HCT116 (cell line): ENCODE measurements around the gene TOPAZ1. TPM values are rescaled to one million over a fixed set of nuclear protein-coding genes. Genes with fewer than 3 reads are reported as not detected.

Experiments
- ATAC-seq: fragments of 200-7000 bp; cut with Tn5 transposase; 2 replicates; pipeline ENCODE4 v1.9.1; 2020; ENCODE audit warnings: mild to moderate bottlenecking, moderate library complexity
- BruUV-seq: library from RNA; stranded (reverse); fragments of 400-500 nt; replicated peaks from 2 replicates; lab custom pipeline; 2021; lab: Mats Ljungman, UMichigan
- CTCF ChIA-PET: fragments of 300-600 bp; sonication (Branson Sonifier 250); formaldehyde crosslinking; loops from one replicate; lab custom pipeline; 2021; ENCODE audit warnings: antibody characterized with exemption; lab: Charles Lee
- POLR2A ChIA-PET: fragments of 300-600, 350-600 bp; sonication (Branson Sonifier 250); formaldehyde crosslinking; loops from one replicate; lab custom pipeline; 2021; ENCODE audit warnings: antibody characterized with exemption; lab: Charles Lee
- RAD21 ChIA-PET, 2 experiments: fragments of 300-600 bp; sonication (Branson Sonifier 250); formaldehyde crosslinking; loops; one replicate each; lab custom pipeline; 2023; ENCODE audit warnings: low total read pairs in 2 of 2; ENCODE audit not compliant: uncharacterized antibody in 2 of 2, unreplicated experiment in 2 of 2, low non-redundant PET in 1 of 2; lab: Charles Lee
- DNase-seq: peaks from one replicate; pipeline ENCODE4 v3.0.0-alpha.2; 2010; ENCODE audit warnings: low read depth, low spot score
- H2AFZ ChIP-seq: fragments of 200-600 bp; shearing (Covaris generic), sonication (generic); 2 replicates; pipeline ENCODE4 v1.6.1; 2017; ENCODE audit warnings: low read depth, mixed run types, mixed read lengths, antibody characterized with exemption, low read length; ENCODE audit not compliant: poor library complexity, severe bottlenecking
- H3K27ac ChIP-seq: 2 replicates; pipeline ENCODE4 v1.5.1; 2012; ENCODE audit warnings: low read depth, low read length
- H3K27me3 ChIP-seq: fragments of 200-600 bp; sonication (generic); 2 replicates; pipeline ENCODE4 v1.6.1; 2016; ENCODE audit warnings: mixed run types, low read length, mixed read lengths; ENCODE audit not compliant: insufficient read depth
- H3K36me3 ChIP-seq, 2 experiments: fragments of 200-500 bp in 1 of 2; fragments of 200-600 bp in 1 of 2; sonication (Bioruptor generic) in 1 of 2; sonication (generic) in 1 of 2; 2 replicates each; pipeline versions ENCODE4 v1.5.1 to v1.6.1; 2014 to 2016; ENCODE audit warnings: low read length in 2 of 2, inconsistent platforms in 1 of 2, mixed read lengths in 1 of 2, mixed run types in 1 of 2; ENCODE audit not compliant: insufficient read depth in 2 of 2, control insufficient read depth in 1 of 2
- H3K4me1 ChIP-seq, 2 experiments: fragments of 200-600 bp in 1 of 2; sonication (generic) in 1 of 2; 2 replicates each; pipeline versions ENCODE4 v1.5.1 to v1.6.1; 2012 to 2017; ENCODE audit warnings: low read length in 2 of 2, inconsistent platforms in 1 of 2, mild to moderate bottlenecking in 1 of 2, mixed read lengths in 1 of 2, mixed run types in 1 of 2, moderate library complexity in 1 of 2; ENCODE audit not compliant: insufficient read depth in 2 of 2, control insufficient read depth in 1 of 2
- H3K4me2 ChIP-seq: fragments of 200-600 bp; sonication (generic); 2 replicates; pipeline ENCODE4 v1.6.1; 2017; ENCODE audit warnings: mixed run types, low read length, mixed read lengths
- H3K4me3 ChIP-seq, 2 experiments: fragments of 200-600 bp in 1 of 2; sonication (generic) in 1 of 2; replicated peaks in 1 of 2; 2 replicates each; pipeline ENCODE4 v1.5.1; 2011 to 2016; ENCODE audit warnings: low read length in 2 of 2, control low read depth in 1 of 2, low read depth in 1 of 2, mild to moderate bottlenecking in 1 of 2, mixed read lengths in 1 of 2, mixed run types in 1 of 2
- H3K79me2 ChIP-seq: fragments of 200-600 bp; sonication (generic); 2 replicates; pipeline ENCODE4 v1.6.1; 2017; ENCODE audit warnings: mild to moderate bottlenecking, mixed run types, low read length, moderate library complexity, mixed read lengths; ENCODE audit not compliant: insufficient read depth
- H3K9ac ChIP-seq: fragments of 200-600 bp; sonication (generic); 2 replicates; pipeline ENCODE4 v1.6.1; 2016; ENCODE audit warnings: low read length, mixed read lengths
- H3K9me2 ChIP-seq: fragments of 200-600 bp; sonication (generic), shearing (Covaris generic); 2 replicates; pipeline ENCODE4 v1.6.1; 2017; ENCODE audit warnings: mixed run types, mild to moderate bottlenecking, moderate library complexity; ENCODE audit not compliant: insufficient read depth
- H3K9me3 ChIP-seq, 2 experiments: fragments of 200-500 bp in 1 of 2; fragments of 200-600 bp in 1 of 2; sonication (Bioruptor generic) in 1 of 2; sonication (generic) in 1 of 2; 2 replicates each; pipeline ENCODE4 v1.6.1; 2014 to 2017; ENCODE audit warnings: low read length in 2 of 2, mixed read lengths in 2 of 2, inconsistent platforms in 1 of 2, low read depth in 1 of 2, mild to moderate bottlenecking in 1 of 2, mixed run types in 1 of 2, moderate library complexity in 1 of 2; ENCODE audit not compliant: control insufficient read depth in 1 of 2, insufficient read depth in 1 of 2
- H4K20me1 ChIP-seq: fragments of 200-600 bp; sonication (generic), shearing (Covaris generic); 2 replicates; pipeline ENCODE4 v1.6.1; 2017; ENCODE audit warnings: mixed run types, mild to moderate bottlenecking, moderate library complexity; ENCODE audit not compliant: insufficient read depth
- ATF3 ChIP-seq: IDR thresholded peaks from 2 replicates; pipeline ENCODE4 v1.6.1; 2012
- CEBPB ChIP-seq: IDR thresholded peaks from 2 replicates; pipeline ENCODE4 v1.6.1; 2012; ENCODE audit warnings: low read depth
- EGR1 ChIP-seq: IDR thresholded peaks from 2 replicates; pipeline ENCODE4 v1.6.1; 2012; ENCODE audit warnings: low read depth
- POLR2AphosphoS5 ChIP-seq: IDR thresholded peaks from 2 replicates; pipeline ENCODE4 v1.6.1; 2011; ENCODE audit warnings: mild to moderate bottlenecking, low read depth, low read length, moderate library complexity
- RAD21 ChIP-seq: IDR thresholded peaks from 2 replicates; pipeline ENCODE4 v1.6.1; 2012; ENCODE audit warnings: low read depth, mild to moderate bottlenecking
- SIN3A ChIP-seq: IDR thresholded peaks from 2 replicates; pipeline ENCODE4 v1.6.1; 2012; ENCODE audit warnings: low read depth
- SRF ChIP-seq: IDR thresholded peaks from 2 replicates; pipeline ENCODE4 v1.6.1; 2012; ENCODE audit warnings: low read depth
- YY1 ChIP-seq: IDR thresholded peaks from 2 replicates; pipeline ENCODE4 v1.6.1; 2011; ENCODE audit warnings: low read length, low read depth, moderate library complexity, mild to moderate bottlenecking; ENCODE audit not compliant: insufficient replicate concordance; ENCODE audit errors: extremely low read depth
- ZFX ChIP-seq: fragments of 450-650 bp; IDR thresholded peaks from 2 replicates; pipeline ENCODE4 v1.6.1; 2017
- ZNF274 ChIP-seq: fragments of 200-500 bp; sonication (Bioruptor generic); IDR thresholded peaks from 2 replicates; pipeline ENCODE4 v1.6.1; 2014; ENCODE audit warnings: mild to moderate bottlenecking, low read depth, low read length, inconsistent platforms
- intact Hi-C: fragments of 100-400 bp; cut with micrococcal nuclease; formaldehyde crosslinking; loops from 2 replicates; pipeline ENCODE4 v1.10.0; 2022
- total RNA-seq: library from RNA; stranded (reverse); gene quantifications from one replicate; pipeline ENCODE4 v1.2.1, GENCODE V29; 2021; ENCODE audit not compliant: unreplicated experiment

TOPAZ1 gene
- total RNA-seq, 1 experiment from 2014 or later: not detected

GRCh38 chr3:44338828-44339127 lies 97.1 kb downstream of the TOPAZ1 start:
- DNase-seq (no peak), ATAC-seq (no peak)
- H3K27ac ChIP-seq: peak overlapping the region; percentile 84
- peaks cover 7 to 21% of the 10 kb centered on the region in 2 experiments; a peak in 3 of 4 replicates for H3K4me1 ChIP-seq
- H3K27me3 ChIP-seq: no peaks in the 10 kb centered on the region; the same call in 1 of the 2 replicates
- peak overlapping the region; percentile 61 for H2AFZ ChIP-seq
- no peaks in the 10 kb centered on the region for H3K36me3 ChIP-seq
- ChIA-PET RAD21 (no interaction called here), POLR2A (interaction anchor here (0.9 to 1.4 kb wide), 4 partner anchors 8 to 172 kb away, joined by 3 to 4 read pairs (median 3); no protein-coding TSS in a partner anchor), CTCF (interaction anchor here (1.1 to 1.2 kb wide), 2 partner anchors 172 to 576 kb away, joined by 3 to 4 read pairs; no protein-coding TSS in a partner anchor)
- H3K9me2 ChIP-seq: no peaks in the 10 kb centered on the region
- peak overlapping the region; percentile 77 to 80 for H3K4me3 ChIP-seq
- intact Hi-C loops: loop anchor here (5.0 kb wide), 1 partner anchor 174 kb away; no protein-coding TSS in a partner anchor
- TF ChIP-seq ZNF274: no peak
- TF ChIP-seq POLR2AphosphoS5: no peak
- TF ChIP-seq RAD21: no peak
- no peak for TF ChIP-seq EGR1
- TF ChIP-seq SIN3A: no peak
- no peak for TF ChIP-seq CEBPB
- no peak for TF ChIP-seq YY1
- H3K9me3 ChIP-seq: no peaks in the 10 kb centered on the region
- H3K9ac ChIP-seq: peak overlapping the region; percentile 83
- H3K79me2 ChIP-seq: peaks cover 36% of the 10 kb centered on the region
- no TSS peak for BruUV-seq
- H4K20me1 ChIP-seq: no peaks in the 10 kb centered on the region
- peak overlapping the region; percentile 86 for H3K4me2 ChIP-seq

- Histone ChIP-seq H2AFZ (peak overlapping the region; percentile 61), H3K27me3 (no peaks in the 10 kb centered on the region), H3K36me3 (no peaks in the 10 kb centered on the region), H3K79me2 (peaks cover 36% of the 10 kb centered on the region), H3K4me2 (peak overlapping the region; percentile 86), H3K4me3 (peak overlapping the region; percentile 77 to 80), H3K9me3 (no peaks in the 10 kb centered on the region), H3K9me2 (no peaks in the 10 kb centered on the region), H4K20me1 (no peaks in the 10 kb centered on the region), H3K4me1 (peaks cover 7 to 21% of the 10 kb centered on the region in 2 experiments; a peak in 3 of 4 replicates), H3K27ac (no peak overlapping the region), H3K9ac (peak overlapping the region; percentile 83)
- ChIA-PET POLR2A (interaction anchor here (1.2 to 1.4 kb wide), 2 partner anchors 9 to 53 kb away, joined by 3 read pairs; no protein-coding TSS in a partner anchor), CTCF (no interaction called here), RAD21 (no interaction called here)
- TF ChIP-seq EGR1: 0 out of 2 replicates have a peak, but pooled peaks have one; percentile 15
- TF ChIP-seq CEBPB: no peak
- no peak for TF ChIP-seq ZFX
- no peak for TF ChIP-seq ZNF274
- TF ChIP-seq SRF: no peak
- no peak for TF ChIP-seq ATF3
- DNase-seq (no peak), ATAC-seq (no peak)
- BruUV-seq: no TSS peak
- intact Hi-C loops: loop anchor here (5.0 kb wide), 1 partner anchor 173 kb away; no protein-coding TSS in a partner anchor
These were observed 97.7 kb downstream of the TOPAZ1 start for GRCh38 chr3:44339181-44340057.
